A549 (cell line): ENCODE results near the gene RABGAP1L. TPM values are rescaled to one million over a fixed set of nuclear protein-coding genes. Genes with fewer than 3 reads are reported as not detected.
A peak's percentile ranks its signal among the peaks of the same experiment; 100 is the strongest.

Experiments used
- ATAC-seq, 2 experiments: fragments of 200-7000 bp in 1 of 2; fragments of >200 bp in 1 of 2; cut with Nextera tagmentation in 1 of 2; cut with Tn5 transposase in 1 of 2; 3 replicates each; pipeline versions ENCODE4 v1.8.0 to v1.9.1; 2018 to 2020; ENCODE audit warnings: mild to moderate bottlenecking in 1 of 2, moderate library complexity in 1 of 2
- CTCF ChIA-PET: fragments of 300-600 bp; sonication (Branson Sonifier 250); formaldehyde crosslinking; extraction: SDS; loops from one replicate; lab custom pipeline; 2021; ENCODE audit warnings: antibody characterized with exemption, inconsistent platforms; lab: Yijun Ruan, JAX
- POLR2A ChIA-PET: fragments of 350-600 bp; formaldehyde crosslinking; extraction: SDS; loops from one replicate; lab custom pipeline; 2021; ENCODE audit warnings: antibody characterized with exemption, inconsistent platforms; lab: Yijun Ruan, JAX
- DNase-seq, 2 experiments: peaks; one replicate each; pipeline versions ENCODE4 v3.0.0 to v3.0.0-alpha.2; 2011 to 2016; ENCODE audit warnings: low read depth in 1 of 2, low spot score in 1 of 2
- FAIRE-seq: peaks from 2 replicates; lab custom pipeline; 2011; peaks lifted over from hg19 to GRCh38; lab: Jason Lieb, UNC
- H3K27ac ChIP-seq, 2 experiments: fragments of >200 bp; sonication (Bioruptor Twin); formaldehyde crosslinking; 3 replicates each; pipeline ENCODE4 v1.5.1; 2016 to 2017
- H3K4me1 ChIP-seq: fragments of >200 bp; sonication (Bioruptor Twin); formaldehyde crosslinking; 3 replicates; pipeline ENCODE4 v1.6.1; 2016
- H3K4me2 ChIP-seq: fragments of >200 bp; sonication (Bioruptor Twin); formaldehyde crosslinking; 3 replicates; pipeline ENCODE4 v1.6.1; 2016
- H3K4me3 ChIP-seq: fragments of >200 bp; sonication (Bioruptor Twin); formaldehyde crosslinking; 3 replicates; pipeline ENCODE4 v1.5.1; 2016
- H3K9me3 ChIP-seq: fragments of >200 bp; sonication (Bioruptor Twin); formaldehyde crosslinking; 3 replicates; pipeline ENCODE4 v1.6.1; 2016
- CBX2 ChIP-seq: fragments of 200-600 bp; sonication (generic); IDR thresholded peaks from 2 replicates; pipeline ENCODE4 v1.6.1; 2016; ENCODE audit warnings: low read depth, mild to moderate bottlenecking, borderline replicate concordance
- CBX8 ChIP-seq: fragments of 200-600 bp; sonication (generic); IDR thresholded peaks from 2 replicates; pipeline ENCODE4 v1.6.1; 2016
- EP300 ChIP-seq, 2 experiments: fragments of >200 bp; sonication (Bioruptor Twin); formaldehyde crosslinking; IDR thresholded peaks; 2 replicates in 1 of 2; 3 replicates in 1 of 2; pipeline ENCODE4 v1.6.1; 2016 to 2017
- FOXS1 ChIP-seq: fragments of 250-450 bp; sonication (Bioruptor Pico); IDR thresholded peaks from 2 replicates; pipeline ENCODE4 v1.5.0; 2020; ENCODE audit warnings: mild to moderate bottlenecking, moderate library complexity
- HDAC2 ChIP-seq: fragments of 200-600 bp; sonication (generic); IDR thresholded peaks from 2 replicates; pipeline ENCODE4 v1.6.1; 2016
- HOXA7 ChIP-seq: fragments of 250-450 bp; sonication (Bioruptor Pico); IDR thresholded peaks from 2 replicates; pipeline ENCODE4 v1.5.0; 2020; ENCODE audit warnings: mild to moderate bottlenecking, moderate library complexity
- HOXB13 ChIP-seq: fragments of 250-450 bp; sonication (Bioruptor Pico); IDR thresholded peaks from 2 replicates; pipeline ENCODE4 v1.5.0; 2020; ENCODE audit warnings: low read depth, mild to moderate bottlenecking, moderate library complexity
- HOXB5 ChIP-seq: fragments of 250-450 bp; sonication (Bioruptor Pico); IDR thresholded peaks from 2 replicates; pipeline ENCODE4 v1.5.0; 2020; ENCODE audit warnings: mild to moderate bottlenecking, moderate library complexity
- MAZ ChIP-seq: fragments of 150-350 bp; IDR thresholded peaks from 2 replicates; pipeline ENCODE4 v1.6.1; 2014; ENCODE audit warnings: antibody characterized with exemption, low read depth, low read length, borderline replicate concordance
- MYC ChIP-seq: IDR thresholded peaks from 2 replicates; pipeline ENCODE4 v1.6.1; 2012; ENCODE audit warnings: mild to moderate bottlenecking, inconsistent platforms, low read length, improper control_type of control experiment, borderline replicate concordance
- NPAS2 ChIP-seq: fragments of 250-450 bp; sonication (Bioruptor Pico); IDR thresholded peaks from 2 replicates; pipeline ENCODE4 v1.8.0; 2022; ENCODE audit warnings: mild to moderate bottlenecking, moderate library complexity, borderline replicate concordance
- PHF8 ChIP-seq: fragments of 200-600 bp; sonication (generic); IDR thresholded peaks from 2 replicates; pipeline ENCODE4 v1.6.1; 2016; ENCODE audit warnings: low read depth, mild to moderate bottlenecking, antibody characterized with exemption, moderate library complexity, borderline replicate concordance
- RAD21 ChIP-seq, 2 experiments: fragments of >200 bp in 1 of 2; sonication (Bioruptor Twin) in 1 of 2; formaldehyde crosslinking in 1 of 2; IDR thresholded peaks in 1 of 2; conservative IDR thresholded peaks in 1 of 2; 2 replicates in 1 of 2; 3 replicates in 1 of 2; pipeline ENCODE4 v1.6.1; 2012 to 2018; ENCODE audit warnings: inconsistent platforms in 1 of 2
- RARB ChIP-seq: fragments of 250-450 bp; sonication (Bioruptor Pico); IDR thresholded peaks from 2 replicates; pipeline ENCODE4 v1.8.0; 2021; ENCODE audit warnings: mild to moderate bottlenecking, moderate library complexity
- RCOR1 ChIP-seq: fragments of 150-350 bp; IDR thresholded peaks from 2 replicates; pipeline ENCODE4 v1.6.1; 2014; ENCODE audit warnings: antibody characterized with exemption, low read length, low read depth
- TFCP2L1 ChIP-seq: fragments of 250-450 bp; sonication (Bioruptor Pico); IDR thresholded peaks from 2 replicates; pipeline ENCODE4 v1.5.0; 2021; ENCODE audit warnings: mild to moderate bottlenecking
- USF2 ChIP-seq: fragments of 450-650 bp; IDR thresholded peaks from 2 replicates; pipeline ENCODE4 v1.6.1; 2014; ENCODE audit warnings: antibody characterized with exemption
- ZSCAN20 ChIP-seq: fragments of 250-450 bp; sonication (Bioruptor Pico); IDR thresholded peaks from 2 replicates; pipeline ENCODE4 v1.8.0; 2022; ENCODE audit warnings: mild to moderate bottlenecking, moderate library complexity
- WGBS: methylation state at CpG from one replicate; pipeline ENCODE4 v1.1.6; 2017; ENCODE audit errors: missing lambda C conversion rate; 5-methylcytosine and 5-hydroxymethylcytosine counted together
- polyA plus RNA-seq, 4 experiments: library from polyadenylated mRNA; depleted of rRNA in 3 of 4; stranded (reverse); fragments of >200 nt; fragmentation: RNase III in 1 of 4; extraction: RNeasy Plus Mini Kit Qiagen cat#74134 plus additional on column Dnase treatment in 1 of 4; gene quantifications; 2 replicates in 3 of 4; 3 replicates in 1 of 4; pipeline ENCODE4 v1.2.3, GENCODE V29; 2011 to 2017
- TF ChIP-seq, protein P1 (sequence below): IDR thresholded peaks from 2 replicates; pipeline ENCODE4 v1.6.1; 2012
- TF ChIP-seq, protein P2 (sequence below): fragments of >200 bp; sonication (Bioruptor Twin); formaldehyde crosslinking; IDR thresholded peaks from 3 replicates; pipeline ENCODE4 v1.5.1; 2016
- TF ChIP-seq, protein P3 (sequence below): fragments of 150-350 bp; IDR thresholded peaks from 2 replicates; pipeline ENCODE4 v1.6.1; 2014; ENCODE audit warnings: low read depth, mild to moderate bottlenecking, low read length

The RABGAP1L gene
- polyA plus RNA-seq, 2 of the 4 experiments (the other 2 are of a cell fraction) = 8.2 to 18.6 TPM

- H3K4me2 ChIP-seq = no peak overlapping the region
- ATAC-seq = no peak; a peak in 1 of 6 replicates
- 90% methylated on average over 5 of the region's 5 CpGs for whole genome bisulfite sequencing
- no peaks in the 10 kb centered on the region for H3K4me1 ChIP-seq
- no peaks in the 10 kb centered on the region for H3K9me3 ChIP-seq
- FAIRE-seq = no peak
- no peak overlapping the region for H3K27ac ChIP-seq
- ChIA-PET CTCF (interaction anchor here (0.9 to 1.5 kb wide), 2 partner anchors 12 to 39 kb away, joined by 3 read pairs; no protein-coding TSS in a partner anchor), POLR2A (no interaction called here)
- H3K4me3 ChIP-seq = no peak overlapping the region
- peak in 1 of 2 experiments; percentile 5; a peak in 1 of 5 replicates for TF ChIP-seq RAD21 (conservative IDR thresholded peaks at IDR 0.05 in 1 of 2, IDR thresholded peaks at IDR 0.05 in 1 of 2)
- TF ChIP-seq MYC = no peak
- DNase-seq = no peak
Measured at GRCh38 chr1:174301295-174302077, 142.2 kb downstream of the RABGAP1L start.

DNA sequence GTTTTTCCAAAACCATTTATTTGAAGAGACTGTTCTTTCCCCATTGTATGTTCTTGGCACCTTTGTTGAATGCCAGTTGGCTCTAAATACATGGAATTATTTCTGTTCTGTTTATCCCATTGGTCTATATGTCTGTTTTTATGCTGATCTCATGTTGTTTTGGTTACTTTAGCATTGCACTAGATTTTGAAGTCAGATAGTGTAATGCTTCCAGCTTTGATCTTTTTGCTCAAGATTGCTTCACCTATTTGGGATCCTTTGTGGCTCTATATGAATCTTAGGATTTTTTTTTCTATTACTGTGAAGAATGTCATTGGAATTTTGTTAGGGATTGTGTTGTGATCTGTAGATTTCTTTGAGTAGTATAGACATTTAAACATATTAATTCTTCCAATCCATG is 149.3 kb downstream of the RABGAP1L start:
- TF ChIP-seq MAZ (no peak), PHF8 (no peak), CBX2 (no peak), HOXB13 (CRISPR knock-in tag) (no peak)
- TF ChIP-seq, protein P1, sequence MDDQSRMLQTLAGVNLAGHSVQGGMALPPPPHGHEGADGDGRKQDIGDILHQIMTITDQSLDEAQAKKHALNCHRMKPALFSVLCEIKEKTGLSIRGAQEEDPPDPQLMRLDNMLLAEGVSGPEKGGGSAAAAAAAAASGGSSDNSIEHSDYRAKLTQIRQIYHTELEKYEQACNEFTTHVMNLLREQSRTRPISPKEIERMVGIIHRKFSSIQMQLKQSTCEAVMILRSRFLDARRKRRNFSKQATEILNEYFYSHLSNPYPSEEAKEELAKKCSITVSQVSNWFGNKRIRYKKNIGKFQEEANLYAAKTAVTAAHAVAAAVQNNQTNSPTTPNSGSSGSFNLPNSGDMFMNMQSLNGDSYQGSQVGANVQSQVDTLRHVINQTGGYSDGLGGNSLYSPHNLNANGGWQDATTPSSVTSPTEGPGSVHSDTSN = no peak
- POLR2A ChIA-PET = no interaction called here
- CTCF ChIA-PET = no interaction called here
- no peak for FAIRE-seq
- no peak for ATAC-seq
- H3K4me1 ChIP-seq = no peaks in the 10 kb centered on the region
- H3K27ac ChIP-seq = no peak overlapping the region
- DNase-seq = no peak
- H3K4me3 ChIP-seq = no peak overlapping the region
- H3K4me2 ChIP-seq = no peak overlapping the region
- H3K9me3 ChIP-seq = no peaks in the 10 kb centered on the region

- peak; percentile 79 for FAIRE-seq
- no peak overlapping the region for H3K4me2 ChIP-seq
- ChIA-PET CTCF (no interaction called here), POLR2A (no interaction called here)
- no peak for DNase-seq
- H3K4me3 ChIP-seq = no peak overlapping the region
- ATAC-seq = no peak
- TF ChIP-seq, protein P2, sequence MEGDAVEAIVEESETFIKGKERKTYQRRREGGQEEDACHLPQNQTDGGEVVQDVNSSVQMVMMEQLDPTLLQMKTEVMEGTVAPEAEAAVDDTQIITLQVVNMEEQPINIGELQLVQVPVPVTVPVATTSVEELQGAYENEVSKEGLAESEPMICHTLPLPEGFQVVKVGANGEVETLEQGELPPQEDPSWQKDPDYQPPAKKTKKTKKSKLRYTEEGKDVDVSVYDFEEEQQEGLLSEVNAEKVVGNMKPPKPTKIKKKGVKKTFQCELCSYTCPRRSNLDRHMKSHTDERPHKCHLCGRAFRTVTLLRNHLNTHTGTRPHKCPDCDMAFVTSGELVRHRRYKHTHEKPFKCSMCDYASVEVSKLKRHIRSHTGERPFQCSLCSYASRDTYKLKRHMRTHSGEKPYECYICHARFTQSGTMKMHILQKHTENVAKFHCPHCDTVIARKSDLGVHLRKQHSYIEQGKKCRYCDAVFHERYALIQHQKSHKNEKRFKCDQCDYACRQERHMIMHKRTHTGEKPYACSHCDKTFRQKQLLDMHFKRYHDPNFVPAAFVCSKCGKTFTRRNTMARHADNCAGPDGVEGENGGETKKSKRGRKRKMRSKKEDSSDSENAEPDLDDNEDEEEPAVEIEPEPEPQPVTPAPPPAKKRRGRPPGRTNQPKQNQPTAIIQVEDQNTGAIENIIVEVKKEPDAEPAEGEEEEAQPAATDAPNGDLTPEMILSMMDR = no peak
- TF ChIP-seq RCOR1 (no peak), HOXB5 (CRISPR knock-in tag) (no peak), ZSCAN20 (no peak), TFCP2L1 (no peak), USF2 (no peak), CBX8 (no peak), FOXS1 (CRISPR knock-in tag) (no peak), RARB (CRISPR knock-in tag) (no peak), EP300 (IDR thresholded peaks at IDR 0.05) (no peak), HDAC2 (no peak), NPAS2 (CRISPR knock-in tag) (no peak), HOXA7 (CRISPR knock-in tag) (no peak)
- TF ChIP-seq, protein P3, sequence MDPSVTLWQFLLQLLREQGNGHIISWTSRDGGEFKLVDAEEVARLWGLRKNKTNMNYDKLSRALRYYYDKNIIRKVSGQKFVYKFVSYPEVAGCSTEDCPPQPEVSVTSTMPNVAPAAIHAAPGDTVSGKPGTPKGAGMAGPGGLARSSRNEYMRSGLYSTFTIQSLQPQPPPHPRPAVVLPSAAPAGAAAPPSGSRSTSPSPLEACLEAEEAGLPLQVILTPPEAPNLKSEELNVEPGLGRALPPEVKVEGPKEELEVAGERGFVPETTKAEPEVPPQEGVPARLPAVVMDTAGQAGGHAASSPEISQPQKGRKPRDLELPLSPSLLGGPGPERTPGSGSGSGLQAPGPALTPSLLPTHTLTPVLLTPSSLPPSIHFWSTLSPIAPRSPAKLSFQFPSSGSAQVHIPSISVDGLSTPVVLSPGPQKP = no peak
- 0 out of 3 replicates have a peak, but pooled peaks cover 2% of the 10 kb centered on the region for H3K9me3 ChIP-seq
- no peaks in the 10 kb centered on the region for H3K4me1 ChIP-seq
- no peak overlapping the region for H3K27ac ChIP-seq
Measured at GRCh38 chr1:174309490-174309889, 150.2 kb downstream of the RABGAP1L start.
